Measurements from ENCODE around the gene C6orf89.

DNA sequence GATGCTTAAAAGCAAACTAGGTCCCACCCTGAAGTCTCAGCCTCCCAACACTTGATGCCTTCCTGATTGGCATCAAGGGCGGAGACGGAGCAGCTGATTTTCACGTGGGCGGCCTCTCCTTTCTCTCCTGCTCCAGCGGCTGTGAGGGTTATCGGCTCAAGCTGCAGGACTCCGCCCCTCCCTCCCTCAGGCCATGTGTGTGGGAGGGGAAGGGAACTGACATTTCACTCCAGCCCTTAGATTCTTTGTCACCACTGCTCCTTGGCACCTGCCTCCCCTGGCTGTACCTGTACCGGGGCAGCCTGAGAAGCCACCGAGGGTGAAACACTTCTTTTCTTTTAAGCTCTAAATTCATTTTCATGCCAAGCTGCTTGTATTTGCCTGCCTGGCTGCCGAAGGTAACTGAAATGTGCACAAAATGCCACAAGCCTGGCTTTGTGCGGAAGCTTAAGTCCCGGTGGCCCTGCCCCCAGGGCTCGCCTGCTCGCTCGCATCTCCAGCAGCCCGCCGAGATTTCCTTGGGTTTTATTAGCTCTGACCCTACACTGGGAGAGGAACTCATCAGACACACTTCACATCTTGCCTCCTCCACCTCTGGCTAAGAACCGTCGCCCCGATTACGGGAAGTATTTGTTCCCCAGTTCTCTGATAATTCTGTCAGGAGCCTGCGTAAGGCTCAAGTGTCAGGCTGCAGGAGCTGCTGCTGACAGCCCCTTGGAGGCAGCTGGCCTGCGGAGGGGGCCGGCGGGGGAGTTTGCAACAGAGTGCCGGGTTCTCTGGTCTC is 36.9 kb upstream of the C6orf89 start:
- TF ChIP-seq, protein P1, sequence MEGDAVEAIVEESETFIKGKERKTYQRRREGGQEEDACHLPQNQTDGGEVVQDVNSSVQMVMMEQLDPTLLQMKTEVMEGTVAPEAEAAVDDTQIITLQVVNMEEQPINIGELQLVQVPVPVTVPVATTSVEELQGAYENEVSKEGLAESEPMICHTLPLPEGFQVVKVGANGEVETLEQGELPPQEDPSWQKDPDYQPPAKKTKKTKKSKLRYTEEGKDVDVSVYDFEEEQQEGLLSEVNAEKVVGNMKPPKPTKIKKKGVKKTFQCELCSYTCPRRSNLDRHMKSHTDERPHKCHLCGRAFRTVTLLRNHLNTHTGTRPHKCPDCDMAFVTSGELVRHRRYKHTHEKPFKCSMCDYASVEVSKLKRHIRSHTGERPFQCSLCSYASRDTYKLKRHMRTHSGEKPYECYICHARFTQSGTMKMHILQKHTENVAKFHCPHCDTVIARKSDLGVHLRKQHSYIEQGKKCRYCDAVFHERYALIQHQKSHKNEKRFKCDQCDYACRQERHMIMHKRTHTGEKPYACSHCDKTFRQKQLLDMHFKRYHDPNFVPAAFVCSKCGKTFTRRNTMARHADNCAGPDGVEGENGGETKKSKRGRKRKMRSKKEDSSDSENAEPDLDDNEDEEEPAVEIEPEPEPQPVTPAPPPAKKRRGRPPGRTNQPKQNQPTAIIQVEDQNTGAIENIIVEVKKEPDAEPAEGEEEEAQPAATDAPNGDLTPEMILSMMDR (IDR thresholded peaks at IDR 0.05): no peak
- TF ChIP-seq POLR2A (IDR thresholded peaks at IDR 0.05): no peak

Measured in esophagus squamous epithelium (tissue), 4 donors.